K562 (cell line): Measurements from ENCODE around the gene KIF19. TPM values are rescaled to one million over a fixed set of nuclear protein-coding genes. Genes with fewer than 3 reads are reported as not detected.

Experiments
- ATAC-seq: fragments of 200-7000 bp; cut with Tn5 transposase; 3 replicates; pipeline ENCODE4 v1.9.1; 2020; ENCODE audit warnings: moderate library complexity
- BruUV-seq: library from RNA; stranded (reverse); fragments of 400-500 nt; replicated peaks from 2 replicates; lab custom pipeline; 2021; lab: Mats Ljungman, UMichigan
- CTCF ChIA-PET: fragments of 300-600 bp; formaldehyde crosslinking; extraction: SDS; loops from one replicate; lab custom pipeline; 2021; ENCODE audit warnings: low intra/inter-chr PET ratio; lab: Yijun Ruan, JAX
- POLR2A ChIA-PET: fragments of 300-600, 350-650 bp; sonication (Branson Sonifier 250); formaldehyde crosslinking; extraction: SDS; loops from one replicate; lab custom pipeline; 2021; ENCODE audit warnings: antibody characterized with exemption, inconsistent platforms; lab: Yijun Ruan, JAX
- DNase-seq, 4 experiments: peaks; one replicate each; pipeline versions ENCODE4 v3.0.0 to v3.0.0-alpha.2; 2011 to 2018; ENCODE audit warnings: low spot score in 3 of 4, mixed read lengths in 3 of 4; ENCODE audit errors: extremely low read depth in 1 of 4
- FAIRE-seq: peaks from 2 replicates; lab custom pipeline; 2011; peaks lifted over from hg19 to GRCh38; lab: Jason Lieb, UNC
- H2AFZ ChIP-seq: 2 replicates; pipeline ENCODE4 v1.6.0; 2011; ENCODE audit warnings: low read depth, low read length, control low read depth, inconsistent platforms
- H3K27ac ChIP-seq: fragments of 200-600 bp; 3 replicates; pipeline ENCODE4 v1.8.0; 2011; ENCODE audit warnings: low read depth, mild to moderate bottlenecking, control low read depth, inconsistent platforms, low read length, moderate library complexity, mixed read lengths; ENCODE audit errors: extremely low read depth
- H3K27me3 ChIP-seq, 2 experiments: fragments of 300-600 bp in 1 of 2; 2 replicates in 1 of 2; 3 replicates in 1 of 2; pipeline versions ENCODE4 v1.6.0 to v1.8.0; 2011; ENCODE audit warnings: inconsistent platforms in 2 of 2, low read length in 2 of 2, mild to moderate bottlenecking in 1 of 2, mixed read lengths in 1 of 2, moderate library complexity in 1 of 2; ENCODE audit not compliant: control insufficient read depth in 2 of 2, insufficient read depth in 2 of 2
- H3K36me3 ChIP-seq: fragments of 300-600 bp; 3 replicates; pipeline ENCODE4 v1.8.0; 2011; ENCODE audit warnings: mild to moderate bottlenecking, low read length, inconsistent platforms; ENCODE audit not compliant: control insufficient read depth, insufficient read depth
- H3K4me1 ChIP-seq, 2 experiments: fragments of 200-600 bp in 1 of 2; replicated peaks in 1 of 2; 2 replicates in 1 of 2; 3 replicates in 1 of 2; pipeline versions ENCODE4 v1.5.1 to v1.8.0; 2011; ENCODE audit warnings: inconsistent platforms in 2 of 2, low read length in 2 of 2, mild to moderate bottlenecking in 1 of 2, mixed read lengths in 1 of 2, moderate library complexity in 1 of 2; ENCODE audit not compliant: control insufficient read depth in 2 of 2, insufficient read depth in 2 of 2
- H3K4me2 ChIP-seq: 2 replicates; pipeline ENCODE4 v1.6.1; 2011; ENCODE audit warnings: low read length, control low read depth, inconsistent platforms, mixed read lengths; ENCODE audit not compliant: insufficient read depth
- H3K4me3 ChIP-seq: fragments of 200-600 bp; sonication (generic), shearing (Covaris generic); 2 replicates; pipeline ENCODE4 v1.5.1; 2016; ENCODE audit warnings: control low read depth, inconsistent platforms
- H3K79me2 ChIP-seq: fragments of 200-600 bp; 3 replicates; pipeline ENCODE4 v1.8.0; 2011; ENCODE audit warnings: low read length, inconsistent platforms; ENCODE audit not compliant: control insufficient read depth, insufficient read depth
- H3K9ac ChIP-seq, 2 experiments: 2 replicates each; pipeline versions ENCODE4 v1.6.0 to v1.6.1; 2011; ENCODE audit warnings: low read depth in 2 of 2, low read length in 2 of 2, control low read depth in 1 of 2, inconsistent platforms in 1 of 2, mild to moderate bottlenecking in 1 of 2, mixed read lengths in 1 of 2; ENCODE audit not compliant: insufficient read depth in 1 of 2
- H3K9me1 ChIP-seq: one replicate; pipeline ENCODE4 v1.6.0; 2011; ENCODE audit warnings: inconsistent platforms, mild to moderate bottlenecking, low read length, moderate library complexity; ENCODE audit not compliant: control insufficient read depth, insufficient read depth
- H3K9me3 ChIP-seq: replicated peaks from 2 replicates; pipeline ENCODE4 v1.5.1; 2011; ENCODE audit warnings: low read depth, low read length, inconsistent platforms; ENCODE audit not compliant: control insufficient read depth, insufficient read depth
- H4K20me1 ChIP-seq: replicated peaks from 2 replicates; pipeline ENCODE4 v1.6.1; 2011; ENCODE audit warnings: low read length, inconsistent platforms, mixed read lengths; ENCODE audit not compliant: control insufficient read depth, insufficient read depth
- BDP1 ChIP-seq: IDR thresholded peaks from 3 replicates; pipeline ENCODE4 v1.6.1; 2011; ENCODE audit not compliant: insufficient read length, insufficient read depth
- FOXJ2 ChIP-seq: fragments of 200-800 bp; sonication (Bioruptor generic); IDR thresholded peaks from 2 replicates; pipeline ENCODE4 v1.6.1; 2016; ENCODE audit warnings: missing genetic modification characterization, missing compliant biosample characterization
- HMG20B ChIP-seq: fragments of 250-450 bp; sonication (Bioruptor Pico); IDR thresholded peaks from 2 replicates; pipeline ENCODE4 v1.5.0; 2021; ENCODE audit warnings: mild to moderate bottlenecking
- ID3 ChIP-seq, 2 experiments: fragments of 250-450 bp in 1 of 2; fragments of 450-650 bp in 1 of 2; sonication (Bioruptor Pico) in 1 of 2; IDR thresholded peaks; 2 replicates each; pipeline versions ENCODE4 v1.6.1 to v1.8.0; 2016 to 2021; ENCODE audit warnings: mild to moderate bottlenecking in 2 of 2, moderate library complexity in 2 of 2, missing compliant biosample characterization in 1 of 2, missing genetic modification characterization in 1 of 2
- KLF6 ChIP-seq: fragments of 250-450 bp; sonication (Bioruptor Pico); IDR thresholded peaks from 2 replicates; pipeline ENCODE4 v1.4.0; 2020; ENCODE audit warnings: mild to moderate bottlenecking, moderate library complexity, borderline replicate concordance
- MAFG ChIP-seq: fragments of 450-650 bp; conservative IDR thresholded peaks from 2 replicates; pipeline ENCODE4 v1.6.1; 2016; ENCODE audit warnings: missing genetic modification characterization, missing compliant biosample characterization
- ZBTB2 ChIP-seq: fragments of 450-650 bp; IDR thresholded peaks from 2 replicates; pipeline ENCODE4 v1.6.1; 2016; ENCODE audit warnings: antibody characterized with exemption
- ZBTB34 ChIP-seq: fragments of 250-450 bp; sonication (Bioruptor Pico); IDR thresholded peaks from 2 replicates; pipeline ENCODE4 v1.8.0; 2021; ENCODE audit warnings: mild to moderate bottlenecking, moderate library complexity
- WGBS: fragments of 100-300 bp; shearing (Covaris generic); methylation state at CpG from one replicate; pipeline ENCODE4 v1.1.6; 2016; ENCODE audit warnings: low coverage, mixed read lengths; ENCODE audit not compliant: insufficient coverage; ENCODE audit errors: missing lambda C conversion rate; 5-methylcytosine and 5-hydroxymethylcytosine counted together
- in situ Hi-C: fragments of 300-500 bp; cut with MboI; formaldehyde crosslinking; loops from 4 replicates; pipeline ENCODE4 v1.15.0; 2018; ENCODE audit warnings: inconsistent platforms, mixed read lengths
- intact Hi-C: fragments of 100-400 bp; cut with micrococcal nuclease; formaldehyde crosslinking; loops from 2 replicates; pipeline ENCODE4 v1.14.2; 2022
- polyA plus RNA-seq, 8 experiments: library from polyadenylated mRNA; depleted of rRNA in 4 of 8; stranded (reverse) in 5 of 8; unstranded in 3 of 8; fragments of >200 nt; fragmentation: Nextera tagmentation in 2 of 8; fragmentation: Illumina TruSeq in 1 of 8; extraction: Ambion mirVana in 2 of 8; extraction: Trizol in 1 of 8; gene quantifications; 2 replicates each; pipeline versions ENCODE4 v1.2.1 to v1.2.3, GENCODE V29; 2011 to 2014; ENCODE audit warnings: inconsistent platforms in 1 of 8, missing spikeins in 1 of 8
- total RNA-seq, 7 experiments: library from RNA; depleted of rRNA in 6 of 7; stranded (reverse); fragments of >200 nt in 6 of 7; fragmentation: Illumina TruSeq in 2 of 7; extraction: Trizol in 2 of 7; gene quantifications; 2 replicates each; pipeline versions ENCODE4 v1.2.1 to v1.2.3, GENCODE V29; 2011 to 2021; ENCODE audit warnings: low replicate concordance in 1 of 7

KIF19 gene
- total and polyA plus RNA-seq, 9 of the 15 experiments (the other 6 are each of a cell fraction or from before 2014, with no cell fraction given): 0.10 TPM; not detected in 8

GRCh38 chr17:74354561-74354960 lies 28.5 kb downstream of the KIF19 start:
- in situ Hi-C loops: loop anchor here (5.0 kb wide), 1 partner anchor 142 kb away; the partner anchor contains the start of gene TTYH2
- H3K36me3 ChIP-seq: no peaks in the 10 kb centered on the region
- no peak for DNase-seq
- H3K9me1 ChIP-seq: no peaks in the 10 kb centered on the region
- CTCF ChIA-PET: interaction anchor here (1.9 kb wide), 1 partner anchor 55 kb away, joined by 21 read pairs; no protein-coding TSS in a partner anchor
- no peaks in the 10 kb centered on the region for H3K9me3 ChIP-seq
- peaks cover 4% of the 10 kb centered on the region; the same call in 1 of the 2 replicates for H4K20me1 ChIP-seq
- no peaks in the 10 kb centered on the region for H3K79me2 ChIP-seq
- no peak overlapping the region for H3K27ac ChIP-seq
- H3K4me2 ChIP-seq: no peak overlapping the region
- intact Hi-C loops: no loop called here
- POLR2A ChIA-PET: interaction anchor here (0.6 kb wide), 1 partner anchor 143 kb away, joined by 3 read pairs; no protein-coding TSS in a partner anchor
- no peak overlapping the region for H3K4me3 ChIP-seq
- TF ChIP-seq KLF6 (CRISPR knock-in tag) (no peak), MAFG (no peak), BDP1 (no peak), FOXJ2 (tag) (no peak), ZBTB34 (no peak), HMG20B (CRISPR knock-in tag) (no peak), ID3 (CRISPR knock-in tag; IDR thresholded peaks at IDR 0.05) (no peak), ID3 (tag; IDR thresholded peaks at IDR 0.05) (no peak), ZBTB2 (no peak)
- TF ChIP-seq, all 486 proteins: peak for 0
- no TSS peak for BruUV-seq
- 29% methylated on average over 8 of the region's 10 CpGs for WGBS
- Histone ChIP-seq H3K9ac (no peak overlapping the region), H2AFZ (no peak overlapping the region), H3K4me1 (peaks cover 0 to 40% of the 10 kb centered on the region in 2 experiments; a peak in 2 of 5 replicates), H3K27me3 (peaks cover 22 to 75% of the 10 kb centered on the region in 2 experiments; a peak in 4 of 5 replicates)
- ATAC-seq (peak; percentile 9), FAIRE-seq (no peak)
